ENCODE data around the gene VEZT. TPM values are rescaled to one million over a fixed set of nuclear protein-coding genes. Genes with fewer than 3 reads are reported as not detected.

The VEZT gene
- total RNA-seq, 1 donor from 2014 or later: 46.8 TPM

Other genes starting within 250 kb of the VEZT start
- gene NDUFA12, start 214.1 kb upstream of the VEZT start, total RNA-seq: 112 and 130 TPM in 2 replicates
- gene NR2C1, start 144.2 kb upstream of the VEZT start, total RNA-seq: 27.7 and 31.5 TPM in 2 replicates
- 0.76 and 1.0 TPM in 2 replicates for gene FGD6, start 340 bp upstream of the VEZT start, total RNA-seq

Measured in T-helper 1 cell treated with Interleukin-12 subunit alpha and Interleukin-12 subunit beta and Interleukin-4 antibody, amounts not matched to agents 30 ng/mL and 1 ng/mL, for 36 hours (primary cell).